DOHH2 (cell line): Measurements from ENCODE around the gene KRI1.

Experiments used
- EZH2phosphoT487 ChIP-seq: fragments of 200-600 bp; sonication (generic); IDR thresholded peaks from 2 replicates; pipeline ENCODE4 v1.6.1; 2017; ENCODE audit warnings: borderline replicate concordance, mild to moderate bottlenecking, antibody characterized with exemption, low read length, moderate library complexity, mixed read lengths
- TF ChIP-seq, protein P1 (sequence below): fragments of 200-600 bp; sonication (generic); IDR thresholded peaks from one replicate; pipeline ENCODE4 v1.5.1; 2014; ENCODE audit warnings: antibody characterized with exemption, mild to moderate bottlenecking, low read depth, low read length; ENCODE audit not compliant: poor library complexity, severe bottlenecking

DNA sequence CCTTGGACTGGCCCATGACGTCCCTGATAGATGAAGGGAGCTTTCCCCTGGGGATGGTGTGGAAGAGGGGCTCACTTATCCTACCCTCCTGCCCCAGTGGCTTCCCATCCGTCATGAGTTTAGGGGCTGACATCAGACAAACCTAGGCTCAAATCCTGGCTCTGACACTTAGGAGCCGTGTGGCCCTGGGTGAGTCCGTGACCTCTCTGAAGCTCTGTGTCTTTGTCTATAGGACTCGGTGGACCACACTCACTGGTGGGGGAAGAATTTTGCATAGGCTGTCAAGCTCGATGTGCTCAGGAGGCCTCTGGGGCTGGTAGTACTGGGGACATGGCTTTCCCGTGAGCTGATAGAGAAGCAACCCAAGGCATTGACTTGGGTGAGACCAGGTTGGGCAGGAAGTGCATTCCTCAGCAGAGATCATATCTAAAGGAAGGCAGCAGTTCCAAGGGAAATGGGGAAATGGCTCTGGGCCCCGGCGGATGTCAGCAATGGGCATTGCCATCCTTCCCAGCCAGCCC, 38.7 kb upstream of the KRI1 start:
- TF ChIP-seq, protein P1, sequence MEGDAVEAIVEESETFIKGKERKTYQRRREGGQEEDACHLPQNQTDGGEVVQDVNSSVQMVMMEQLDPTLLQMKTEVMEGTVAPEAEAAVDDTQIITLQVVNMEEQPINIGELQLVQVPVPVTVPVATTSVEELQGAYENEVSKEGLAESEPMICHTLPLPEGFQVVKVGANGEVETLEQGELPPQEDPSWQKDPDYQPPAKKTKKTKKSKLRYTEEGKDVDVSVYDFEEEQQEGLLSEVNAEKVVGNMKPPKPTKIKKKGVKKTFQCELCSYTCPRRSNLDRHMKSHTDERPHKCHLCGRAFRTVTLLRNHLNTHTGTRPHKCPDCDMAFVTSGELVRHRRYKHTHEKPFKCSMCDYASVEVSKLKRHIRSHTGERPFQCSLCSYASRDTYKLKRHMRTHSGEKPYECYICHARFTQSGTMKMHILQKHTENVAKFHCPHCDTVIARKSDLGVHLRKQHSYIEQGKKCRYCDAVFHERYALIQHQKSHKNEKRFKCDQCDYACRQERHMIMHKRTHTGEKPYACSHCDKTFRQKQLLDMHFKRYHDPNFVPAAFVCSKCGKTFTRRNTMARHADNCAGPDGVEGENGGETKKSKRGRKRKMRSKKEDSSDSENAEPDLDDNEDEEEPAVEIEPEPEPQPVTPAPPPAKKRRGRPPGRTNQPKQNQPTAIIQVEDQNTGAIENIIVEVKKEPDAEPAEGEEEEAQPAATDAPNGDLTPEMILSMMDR: no peak
- TF ChIP-seq EZH2phosphoT487: no peak
